Measurements from ENCODE around the gene PGBD1.

DNA sequence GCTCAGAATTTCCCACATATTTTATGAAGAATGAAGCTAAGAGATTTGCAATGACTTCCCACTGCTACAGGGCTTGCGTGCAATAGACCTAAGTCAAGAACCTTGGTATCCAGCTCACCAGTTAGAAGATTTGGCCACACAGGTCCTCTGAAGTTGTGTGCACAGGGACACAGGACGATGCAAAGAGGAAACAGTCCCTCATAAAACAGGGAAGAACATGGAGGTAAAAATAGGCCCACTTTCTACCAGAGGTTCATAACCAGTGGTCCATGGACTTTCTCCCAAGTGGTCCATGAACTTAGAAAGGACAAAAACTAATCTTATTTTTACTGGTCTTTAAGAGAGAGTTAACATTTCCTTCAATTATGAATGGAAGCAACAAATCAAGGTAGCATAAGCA, 30.6 kb upstream of the PGBD1 start:
- TF ChIP-seq, protein P1, sequence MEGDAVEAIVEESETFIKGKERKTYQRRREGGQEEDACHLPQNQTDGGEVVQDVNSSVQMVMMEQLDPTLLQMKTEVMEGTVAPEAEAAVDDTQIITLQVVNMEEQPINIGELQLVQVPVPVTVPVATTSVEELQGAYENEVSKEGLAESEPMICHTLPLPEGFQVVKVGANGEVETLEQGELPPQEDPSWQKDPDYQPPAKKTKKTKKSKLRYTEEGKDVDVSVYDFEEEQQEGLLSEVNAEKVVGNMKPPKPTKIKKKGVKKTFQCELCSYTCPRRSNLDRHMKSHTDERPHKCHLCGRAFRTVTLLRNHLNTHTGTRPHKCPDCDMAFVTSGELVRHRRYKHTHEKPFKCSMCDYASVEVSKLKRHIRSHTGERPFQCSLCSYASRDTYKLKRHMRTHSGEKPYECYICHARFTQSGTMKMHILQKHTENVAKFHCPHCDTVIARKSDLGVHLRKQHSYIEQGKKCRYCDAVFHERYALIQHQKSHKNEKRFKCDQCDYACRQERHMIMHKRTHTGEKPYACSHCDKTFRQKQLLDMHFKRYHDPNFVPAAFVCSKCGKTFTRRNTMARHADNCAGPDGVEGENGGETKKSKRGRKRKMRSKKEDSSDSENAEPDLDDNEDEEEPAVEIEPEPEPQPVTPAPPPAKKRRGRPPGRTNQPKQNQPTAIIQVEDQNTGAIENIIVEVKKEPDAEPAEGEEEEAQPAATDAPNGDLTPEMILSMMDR (IDR thresholded peaks at IDR 0.05) = no peak
- no peak for TF ChIP-seq POLR2A (IDR thresholded peaks at IDR 0.05)
